ENCODE results near the gene WDR27.

- TF ChIP-seq POLR2AphosphoS5 (IDR thresholded peaks at IDR 0.05; ENCODE audit: insufficient read depth in 1 of 2, low read depth in 1 of 2) = no peak
- TF ChIP-seq CTCF (IDR thresholded peaks at IDR 0.05) = no peak
- no peak for TF ChIP-seq POLR2A (IDR thresholded peaks at IDR 0.05)
Measured at GRCh38 chr6:169622618-169623017, 79.2 kb downstream of the WDR27 start.
